Stimulated activated CD8-positive, alpha-beta memory T cell treated with anti-CD3 and anti-CD28 coated beads, Interleukin-4, amount 100 ng/mL, for 1 hour (primary cell): ENCODE measurements around the gene TSKS.

Experiments used
- DNase-seq, 2 donors: peaks; one replicate each; pipeline ENCODE4 v3.0.0-alpha.2; 2020; ENCODE audit warnings: low read depth in 2 of 2, low spot score in 1 of 2

The TSKS gene

GRCh38 chr19:49763230-49763629 lies at the start of gene TSKS:
TSS of gene TSKS (minus strand) at chr19:49763306. CDS start at chr19:49763247, 59 bp downstream.
- DNase-seq = no peak

GRCh38 chr19:49812452-49812996 lies 49.4 kb upstream of the TSKS start:
- no peak for DNase-seq

GRCh38 chr19:49811328-49811727 lies 48.2 kb upstream of the TSKS start:
- no peak for DNase-seq

- DNase-seq = no peak
These were observed 46.9 kb upstream of the TSKS start for GRCh38 chr19:49809941-49810389.

DNA sequence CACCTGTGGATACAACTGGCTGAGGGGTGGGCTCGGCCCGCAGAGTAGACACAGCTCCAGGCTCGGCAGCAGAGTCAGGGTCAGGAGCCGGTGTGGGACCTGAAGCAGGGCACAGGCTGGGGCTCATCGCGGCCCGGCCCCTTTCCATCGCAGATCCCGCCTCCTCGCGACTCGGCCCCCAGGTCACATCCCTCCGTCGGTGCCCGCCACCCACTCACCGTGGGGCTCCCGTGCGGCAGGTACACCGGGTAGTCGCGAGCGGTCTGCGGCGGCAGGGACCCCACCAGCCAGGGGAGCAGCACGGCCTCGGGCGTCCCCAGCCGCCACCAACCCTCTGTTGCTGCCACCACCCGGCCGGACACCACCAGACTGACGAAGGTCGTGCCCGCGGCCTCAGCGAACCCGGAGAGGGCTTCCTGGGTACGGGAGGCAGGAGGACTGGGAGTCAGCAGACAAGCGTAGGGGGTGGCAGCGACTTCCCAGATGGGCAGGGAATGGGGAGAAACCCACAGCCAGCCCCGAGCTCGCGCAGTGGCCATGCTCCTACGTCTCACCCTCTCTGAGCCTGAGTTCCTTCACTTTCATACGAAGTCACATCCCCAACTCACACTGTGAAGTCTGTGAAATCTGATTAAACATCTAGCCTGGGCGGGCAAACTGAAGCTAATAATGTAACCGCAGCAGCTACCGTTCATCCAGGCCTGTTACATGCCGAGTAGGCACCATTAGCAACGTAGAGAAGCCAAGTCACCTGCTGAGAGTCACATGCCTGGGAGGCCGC lies 46.2 kb upstream of the TSKS start:
- peak in 1 of 2 donors; percentile 33 for DNase-seq

- peak; percentile 74 for DNase-seq
These were observed 45.6 kb upstream of the TSKS start for GRCh38 chr19:49808711-49809159.

- no peak for DNase-seq
These were observed 45.0 kb upstream of the TSKS start for GRCh38 chr19:49807904-49808675.

DNA sequence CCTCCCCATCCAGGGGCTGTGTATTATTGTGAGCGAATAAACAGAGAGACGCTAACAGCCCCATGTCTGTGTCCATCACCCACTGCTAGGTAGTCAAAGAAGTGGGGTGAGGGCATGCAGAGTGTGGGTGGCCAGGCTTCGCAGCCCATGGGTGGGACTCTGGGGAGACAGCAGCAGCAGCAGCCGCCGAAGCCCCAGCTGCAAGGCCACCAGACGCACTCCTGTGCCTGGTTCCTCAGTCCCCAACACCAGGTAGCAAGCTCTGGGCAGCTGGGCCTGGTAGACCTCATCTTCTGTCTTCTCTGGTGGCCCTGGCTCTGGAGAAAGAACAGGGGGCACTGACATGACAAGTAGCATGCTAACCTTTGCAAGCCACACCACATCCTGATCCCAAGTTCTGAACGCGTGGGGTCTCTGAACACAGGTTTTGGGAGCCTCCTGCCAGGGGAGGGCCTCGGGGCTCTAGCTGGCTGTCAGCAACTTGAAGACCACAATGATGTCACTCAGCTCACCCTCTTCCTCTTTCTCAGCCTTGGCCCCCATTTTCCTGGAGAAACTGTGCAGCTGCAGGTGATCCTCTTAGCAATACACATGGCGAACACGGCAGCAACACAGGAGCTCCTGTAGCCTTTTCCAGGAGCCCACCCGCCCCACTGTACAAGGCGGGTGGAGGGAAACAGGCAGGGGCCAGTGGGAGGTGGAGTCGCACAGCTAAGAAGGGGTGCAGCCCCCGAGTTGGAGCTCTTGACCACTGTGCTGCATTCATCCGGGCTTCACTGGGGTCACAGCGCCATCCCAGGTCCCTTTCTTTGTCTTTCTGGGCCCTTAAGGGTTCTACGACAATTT lies 44.2 kb upstream of the TSKS start:
- DNase-seq = no peak

DNA sequence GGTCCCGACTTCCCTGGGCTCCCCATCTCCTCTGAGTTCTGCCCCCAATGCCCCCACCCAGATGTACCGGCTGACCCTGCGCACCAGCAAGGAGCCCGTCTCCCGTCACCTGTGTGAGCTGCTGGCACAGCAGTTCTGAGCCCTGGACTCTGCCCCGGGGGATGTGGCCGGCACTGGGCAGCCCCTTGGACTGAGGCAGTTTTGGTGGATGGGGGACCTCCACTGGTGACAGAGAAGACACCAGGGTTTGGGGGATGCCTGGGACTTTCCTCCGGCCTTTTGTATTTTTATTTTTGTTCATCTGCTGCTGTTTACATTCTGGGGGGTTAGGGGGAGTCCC lies 43.5 kb upstream of the TSKS start:
- no peak for DNase-seq

DNA sequence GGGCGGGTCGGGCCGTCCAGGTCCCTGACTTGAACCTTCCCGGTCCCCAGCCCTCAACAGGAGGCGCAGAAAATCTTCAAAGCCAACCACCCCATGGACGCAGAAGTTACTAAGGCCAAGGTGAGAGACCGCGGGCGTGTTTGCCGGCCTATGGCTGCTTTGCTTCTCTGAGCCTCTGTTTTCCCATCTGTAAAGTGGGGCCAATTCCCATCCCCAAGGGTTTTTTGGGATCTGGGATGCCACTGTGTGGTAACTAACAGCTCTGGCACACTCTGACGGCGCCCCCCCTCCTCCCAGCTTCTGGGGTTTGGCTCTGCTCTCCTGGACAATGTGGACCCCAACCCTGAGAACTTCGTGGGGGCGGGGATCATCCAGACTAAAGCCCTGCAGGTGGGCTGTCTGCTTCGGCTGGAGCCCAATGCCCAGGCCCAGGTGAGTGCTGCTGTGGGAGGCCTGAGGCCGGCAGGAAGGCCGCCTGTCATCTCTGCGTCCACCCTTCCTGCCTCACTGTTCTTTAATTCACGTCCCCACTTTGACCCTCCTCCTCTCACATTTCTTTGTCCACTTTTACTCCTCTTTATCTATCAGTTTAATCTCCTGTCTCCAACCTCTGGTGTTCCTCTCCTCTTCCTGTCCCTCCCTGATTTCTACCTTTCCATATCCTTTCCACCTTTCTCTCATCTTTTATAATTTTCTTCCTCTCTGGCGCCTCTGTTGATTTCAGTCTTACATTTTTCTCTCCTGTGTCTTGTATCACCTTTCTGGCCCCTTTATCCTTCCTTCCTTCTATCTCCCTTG lies 42.9 kb upstream of the TSKS start:
- no peak for DNase-seq

- no peak for DNase-seq
These were observed 40.4 kb upstream of the TSKS start for GRCh38 chr19:49803529-49803856.

DNA sequence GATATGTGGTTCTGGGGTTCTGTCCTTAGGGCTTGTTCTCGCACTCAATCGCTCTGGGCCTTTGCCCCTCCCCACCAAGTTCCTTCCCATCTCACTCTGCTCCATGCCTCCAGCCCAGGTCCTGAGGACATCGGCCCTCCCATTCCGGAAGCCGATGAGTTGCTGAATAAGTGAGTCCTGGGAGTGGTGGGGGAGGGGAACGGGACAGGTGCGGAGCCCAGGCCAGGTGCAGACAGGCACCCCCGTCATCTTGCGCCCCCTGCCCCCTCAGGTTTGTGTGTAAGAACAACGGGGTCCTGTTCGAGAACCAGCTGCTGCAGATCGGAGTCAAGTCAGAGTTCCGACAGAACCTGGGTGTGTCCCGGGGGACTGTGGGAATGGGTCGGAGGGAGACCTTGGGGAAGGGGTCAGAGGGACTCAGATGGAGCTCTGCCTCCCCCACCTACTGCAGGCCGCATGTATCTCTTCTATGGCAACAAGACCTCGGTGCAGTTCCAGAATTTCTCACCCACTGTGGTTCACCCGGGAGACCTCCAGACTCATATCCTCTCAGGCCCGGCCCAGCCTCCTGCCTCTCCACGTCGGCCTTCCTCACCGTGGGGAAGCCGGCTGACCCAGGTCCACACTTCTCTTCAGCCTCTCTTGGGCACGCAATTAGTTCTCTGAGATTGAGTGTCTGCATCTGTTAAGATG lies 39.9 kb upstream of the TSKS start:
- no peak for DNase-seq

- no peak for DNase-seq
These were observed 39.0 kb upstream of the TSKS start for GRCh38 chr19:49801966-49802661.

DNA sequence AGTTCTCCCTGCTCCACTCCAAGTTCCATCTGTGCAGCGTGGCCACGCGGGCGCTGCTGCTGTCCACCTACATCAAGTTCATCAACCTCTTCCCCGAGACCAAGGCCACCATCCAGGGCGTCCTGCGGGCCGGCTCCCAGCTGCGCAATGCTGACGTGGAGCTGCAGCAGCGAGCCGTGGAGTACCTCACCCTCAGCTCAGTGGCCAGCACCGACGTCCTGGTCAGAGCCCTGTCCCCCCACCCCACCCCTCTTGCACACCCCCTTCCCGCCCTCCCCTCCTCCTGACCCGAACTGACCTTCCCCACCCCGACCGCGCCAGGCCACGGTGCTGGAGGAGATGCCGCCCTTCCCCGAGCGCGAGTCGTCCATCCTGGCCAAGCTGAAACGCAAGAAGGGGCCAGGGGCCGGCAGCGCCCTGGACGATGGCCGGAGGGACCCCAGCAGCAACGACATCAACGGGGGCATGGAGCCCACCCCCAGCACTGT lies 38.3 kb upstream of the TSKS start:
- no peak for DNase-seq

GRCh38 chr19:49800771-49801170 lies 37.7 kb upstream of the TSKS start:
- DNase-seq = no peak

DNA sequence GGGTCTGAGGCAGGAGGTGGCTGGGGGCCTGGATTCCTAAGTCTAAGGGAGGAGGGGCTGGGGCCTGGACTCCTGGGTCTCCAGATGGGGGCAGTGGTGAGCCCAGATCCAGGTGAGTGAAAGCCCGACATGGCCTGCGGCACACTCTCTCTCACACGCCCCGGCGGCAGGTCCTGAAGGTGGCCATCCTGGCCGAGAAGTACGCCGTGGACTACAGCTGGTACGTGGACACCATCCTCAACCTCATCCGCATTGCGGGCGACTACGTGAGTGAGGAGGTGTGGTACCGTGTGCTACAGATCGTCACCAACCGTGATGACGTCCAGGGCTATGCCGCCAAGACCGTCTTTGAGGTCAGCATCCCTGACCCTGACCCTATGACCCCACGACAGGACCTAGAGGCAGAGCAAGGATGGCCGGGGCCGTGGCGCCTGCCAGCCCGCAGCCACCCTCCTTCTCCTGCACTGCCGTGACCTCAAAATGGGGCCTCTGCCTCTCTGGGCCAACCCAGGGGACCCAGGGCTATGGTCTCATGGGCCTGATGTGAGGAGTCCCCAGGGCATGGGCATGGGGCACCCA lies 36.8 kb upstream of the TSKS start:
- no peak for DNase-seq

GRCh38 chr19:49799271-49799797 lies 36.2 kb upstream of the TSKS start:
- no peak for DNase-seq

- no peak for DNase-seq
These were observed 35.5 kb upstream of the TSKS start for GRCh38 chr19:49798574-49798973.

DNA sequence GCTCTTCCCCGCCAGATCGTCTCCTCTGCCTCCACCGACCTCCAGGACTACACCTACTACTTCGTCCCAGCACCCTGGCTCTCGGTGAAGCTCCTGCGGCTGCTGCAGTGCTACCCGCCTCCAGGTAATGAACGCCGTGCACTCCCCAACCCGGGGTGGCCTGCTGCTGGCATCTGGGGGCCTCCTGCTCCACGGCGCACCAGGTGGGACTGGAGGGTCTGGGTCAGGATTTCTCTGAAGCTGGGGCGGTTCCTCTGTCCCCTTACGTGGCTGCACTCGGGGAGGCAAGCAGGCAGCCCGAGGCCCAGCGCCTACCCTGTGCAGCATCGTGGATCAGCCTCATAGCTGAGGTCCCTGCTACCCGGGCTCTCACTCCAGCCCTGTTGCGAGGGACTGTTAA lies 32.5 kb upstream of the TSKS start:
- no peak for DNase-seq
